ENCODE data around the gene C16orf96. TPM values are rescaled to one million over a fixed set of nuclear protein-coding genes. Genes with fewer than 3 reads are reported as not detected.

Gene C16orf96
- total RNA-seq, 4 donors from 2014 or later: 0.04 to 0.19 (median 0.06) TPM; not detected in 1

GRCh38 chr16:4597174-4597573 lies 41.0 kb downstream of the C16orf96 start:
- Histone ChIP-seq H3K36me3 (no peaks in the 10 kb centered on the region), H3K27me3 (peaks cover 0 to 16% (median 0%) of the 10 kb centered on the region in 4 donors), H3K9me3 (no peaks in the 10 kb centered on the region), H3K27ac (no peak overlapping the region), H3K4me3 (no peak overlapping the region), H3K4me1 (peaks cover 12 to 24% (median 12%) of the 10 kb centered on the region in 3 donors)
- no peak for TF ChIP-seq CTCF (IDR thresholded peaks at IDR 0.05)
- no peak for TF ChIP-seq POLR2A (IDR thresholded peaks at IDR 0.05)
- no peak for DNase-seq
- intact Hi-C loops (cut with DNase I): no loop called here
- 46 to 54% methylated on average over 3 to 5 of the region's 9 CpGs for WGBS, 2 donors

- TF ChIP-seq POLR2A (IDR thresholded peaks at IDR 0.05): no peak
- TF ChIP-seq CTCF (IDR thresholded peaks at IDR 0.05): no peak
- H3K27me3 ChIP-seq: peaks cover 0 to 20% (median 0%) of the 10 kb centered on the region in 4 donors
- 84 to 93% methylated on average over 9 to 10 of the region's 10 CpGs for WGBS, 2 donors
- no peak overlapping the region for H3K27ac ChIP-seq
- H3K36me3 ChIP-seq: no peaks in the 10 kb centered on the region
- intact Hi-C loops (cut with DNase I): no loop called here
- no peak for DNase-seq
- H3K4me1 ChIP-seq: peaks cover 12 to 36% (median 12%) of the 10 kb centered on the region in 3 donors
- no peak overlapping the region for H3K4me3 ChIP-seq
- H3K9me3 ChIP-seq: no peaks in the 10 kb centered on the region
Observed at GRCh38 chr16:4599037-4599436, 42.9 kb downstream of the C16orf96 start.

GRCh38 chr16:4599545-4599944 lies 43.4 kb downstream of the C16orf96 start:
- intact Hi-C loops (cut with DNase I): no loop called here
- H3K27ac ChIP-seq: no peak overlapping the region
- H3K4me1 ChIP-seq: peaks cover 12 to 37% (median 12%) of the 10 kb centered on the region in 3 donors
- no peaks in the 10 kb centered on the region for H3K9me3 ChIP-seq
- TF ChIP-seq POLR2A (IDR thresholded peaks at IDR 0.05) (no peak), CTCF (IDR thresholded peaks at IDR 0.05) (no peak)
- no peak for DNase-seq
- WGBS, 2 donors: 77 to 85% methylated on average over 5 to 6 of the region's 8 CpGs
- no peak overlapping the region for H3K4me3 ChIP-seq
- H3K27me3 ChIP-seq: peaks cover 0 to 20% (median 0%) of the 10 kb centered on the region in 4 donors
- no peaks in the 10 kb centered on the region for H3K36me3 ChIP-seq

- intact Hi-C loops (cut with DNase I): no loop called here
- no peak for DNase-seq
Observed at GRCh38 chr16:4601036-4601863, 45.1 kb downstream of the C16orf96 start.

More at GRCh38 chr16:4601036-4601863, 45.1 kb downstream of the C16orf96 start:
- peaks cover 12 to 39% (median 12%) of the 10 kb centered on the region in 3 donors for H3K4me1 ChIP-seq
- no peak for TF ChIP-seq CTCF (IDR thresholded peaks at IDR 0.05)
- no peak for TF ChIP-seq POLR2A (IDR thresholded peaks at IDR 0.05)
- no peaks in the 10 kb centered on the region for H3K9me3 ChIP-seq
- peaks cover 0 to 15% (median 0%) of the 10 kb centered on the region in 4 donors for H3K27me3 ChIP-seq
- H3K27ac ChIP-seq: no peak overlapping the region
- no peaks in the 10 kb centered on the region for H3K36me3 ChIP-seq
- WGBS, 2 donors: 14 to 25% methylated on average over 14 to 16 of the region's 18 CpGs
- H3K4me3 ChIP-seq: peak overlapping the region in 1 of 4 donors; percentile 40
